WTC11 (cell line): ENCODE measurements around the gene GEMIN7. TPM values are rescaled to one million over a fixed set of nuclear protein-coding genes. Genes with fewer than 3 reads are reported as not detected.

ENCODE experiments used
- ATAC-seq: fragments of 200-7000 bp; cut with Tn5 transposase; 2 replicates; pipeline ENCODE4 v1.10.0; 2021; ENCODE audit warnings: mild to moderate bottlenecking, moderate library complexity
- CTCF ChIA-PET: fragments of 300-600 bp; sonication (Branson Sonifier 250); formaldehyde crosslinking; loops from one replicate; lab custom pipeline; 2021; ENCODE audit warnings: antibody characterized with exemption; lab: Charles Lee
- POLR2A ChIA-PET: fragments of 350-600 bp; sonication (Branson Sonifier 250); formaldehyde crosslinking; loops from one replicate; lab custom pipeline; 2021; ENCODE audit warnings: antibody characterized with exemption; lab: Charles Lee
- DNase-seq: peaks from one replicate; pipeline ENCODE4 v3.0.0; 2021; ENCODE audit warnings: low spot score
- H3K27ac Mint-ChIP-seq: 2 replicates; pipeline ENCODE4 v1.8.0; 2021; ENCODE audit warnings: mixed read lengths
- H3K27me3 Mint-ChIP-seq: 2 replicates; pipeline ENCODE4 v1.8.0; 2021; ENCODE audit warnings: low read depth, mild to moderate bottlenecking, moderate library complexity, mixed read lengths
- H3K36me3 Mint-ChIP-seq: 2 replicates; pipeline ENCODE4 v1.8.0; 2021; ENCODE audit warnings: mixed read lengths
- H3K4me1 Mint-ChIP-seq: 2 replicates; pipeline ENCODE4 v1.8.0; 2022; ENCODE audit warnings: mixed read lengths
- H3K4me3 Mint-ChIP-seq: 2 replicates; pipeline ENCODE4 v1.8.0; 2021; ENCODE audit warnings: mild to moderate bottlenecking, moderate library complexity, mixed read lengths
- H3K9me3 Mint-ChIP-seq: 2 replicates; pipeline ENCODE4 v1.8.0; 2021; ENCODE audit warnings: mixed read lengths
- ARID4B ChIP-seq: sonication (generic); formaldehyde crosslinking; IDR thresholded peaks from 2 replicates; pipeline ENCODE4 v1.8.0; 2023; ENCODE audit warnings: missing genetic modification reagents, mild to moderate bottlenecking, borderline replicate concordance
- CREM ChIP-seq: sonication (generic); formaldehyde crosslinking; IDR thresholded peaks from 2 replicates; pipeline ENCODE4 v1.8.1; 2022; ENCODE audit warnings: mild to moderate bottlenecking, missing genetic modification reagents, moderate library complexity
- E2F4 ChIP-seq: sonication (generic); formaldehyde crosslinking; IDR thresholded peaks from 2 replicates; pipeline ENCODE4 v1.8.1; 2022; ENCODE audit warnings: low read depth, mild to moderate bottlenecking, moderate library complexity, missing genetic modification reagents, borderline replicate concordance
- EMX1 ChIP-seq: fragments of 250-450 bp; sonication (Bioruptor Pico); IDR thresholded peaks from 2 replicates; pipeline ENCODE4 v1.8.0; 2021; ENCODE audit warnings: mild to moderate bottlenecking
- ERG ChIP-seq: fragments of 250-450 bp; sonication (Bioruptor Pico); IDR thresholded peaks from 2 replicates; pipeline ENCODE4 v1.8.0; 2021; ENCODE audit warnings: mild to moderate bottlenecking
- FOXK1 ChIP-seq: sonication (generic); formaldehyde crosslinking; IDR thresholded peaks from 2 replicates; pipeline ENCODE4 v1.8.0; 2022; ENCODE audit warnings: mild to moderate bottlenecking, moderate library complexity, missing genetic modification reagents
- HMGXB4 ChIP-seq: sonication (generic); formaldehyde crosslinking; IDR thresholded peaks from 2 replicates; pipeline ENCODE4 v1.8.1; 2023; ENCODE audit warnings: mild to moderate bottlenecking, moderate library complexity, missing genetic modification reagents
- PREB ChIP-seq: sonication (generic); formaldehyde crosslinking; IDR thresholded peaks from 2 replicates; pipeline ENCODE4 v1.8.1; 2022; ENCODE audit warnings: mild to moderate bottlenecking, missing genetic modification reagents, moderate library complexity, borderline replicate concordance
- PRRX2 ChIP-seq: fragments of 250-450 bp; sonication (Bioruptor Pico); IDR thresholded peaks from 2 replicates; pipeline ENCODE4 v1.8.0; 2021; ENCODE audit warnings: mild to moderate bottlenecking
- SP1 ChIP-seq: sonication (generic); formaldehyde crosslinking; conservative IDR thresholded peaks from 2 replicates; pipeline ENCODE4 v1.8.1; 2022; ENCODE audit warnings: missing genetic modification reagents
- ZBTB21 ChIP-seq: sonication (generic); formaldehyde crosslinking; IDR thresholded peaks from 2 replicates; pipeline ENCODE4 v1.8.1; 2023; ENCODE audit warnings: mild to moderate bottlenecking, missing genetic modification reagents, borderline replicate concordance
- ZNF232 ChIP-seq: sonication (generic); formaldehyde crosslinking; IDR thresholded peaks from 2 replicates; pipeline ENCODE4 v1.8.0; 2022; ENCODE audit warnings: mild to moderate bottlenecking, missing genetic modification reagents
- ZNF425 ChIP-seq: fragments of 250-450 bp; sonication (Bioruptor Pico); conservative IDR thresholded peaks from 2 replicates; pipeline ENCODE4 v1.9.0; 2021; ENCODE audit warnings: mild to moderate bottlenecking
- ZSCAN18 ChIP-seq: fragments of 250-450 bp; sonication (Bioruptor Pico); IDR thresholded peaks from 2 replicates; pipeline ENCODE4 v2.1.2; 2022; ENCODE audit warnings: mild to moderate bottlenecking, moderate library complexity
- total RNA-seq: library from RNA; stranded (reverse); gene quantifications from 3 replicates; pipeline ENCODE4 v1.2.3, GENCODE V29; 2021

The GEMIN7 gene
- total RNA-seq, 1 experiment from 2014 or later: 55.0 TPM

GRCh38 chr19:45092747-45093678 is 14.0 kb downstream of the GEMIN7 start, which contains the start of gene PPP1R37:
Gene PPP1R37, plus strand, starts transcription at chr19:45093179. Its CDS starts 147 bp downstream, at chr19:45093326.
- H3K4me1 Mint-ChIP-seq: peaks cover 57% of the 10 kb centered on the region
- H3K9me3 Mint-ChIP-seq: no peaks in the 10 kb centered on the region
- TF ChIP-seq EMX1 (CRISPR knock-in tag) (0 out of 2 replicates have a peak, but pooled peaks have one; percentile 39), E2F4 (CRISPR knock-in tag) (0 out of 2 replicates have a peak, but pooled peaks have one; percentile 14), FOXK1 (CRISPR knock-in tag) (peak; percentile 75), ERG (0 out of 2 replicates have a peak, but pooled peaks have one; percentile 33), ZSCAN18 (CRISPR knock-in tag) (no peak), ZNF232 (CRISPR knock-in tag) (no peak), HMGXB4 (peak; percentile 81), ZBTB21 (CRISPR knock-in tag) (no peak; the same call in 1 of the 2 replicates), CREM (CRISPR knock-in tag) (peak; percentile 66; the same call in 1 of the 2 replicates), ZNF425 (CRISPR knock-in tag) (no peak), ARID4B (CRISPR knock-in tag) (peak; percentile 59; the same call in 1 of the 2 replicates), PRRX2 (CRISPR knock-in tag) (peak; percentile 18; the same call in 1 of the 2 replicates), SP1 (CRISPR knock-in tag) (peak; percentile 100), PREB (CRISPR knock-in tag) (no peak)
- no peaks in the 10 kb centered on the region for H3K27me3 Mint-ChIP-seq
- POLR2A ChIA-PET: interaction anchor here (0.5 to 2.8 kb wide), 14 partner anchors 11 to 336 kb away, joined by 3 to 36 read pairs (median 5); partner anchors contain the start of genes APOE, BLOC1S3, GEMIN7 and RELB
- H3K4me3 Mint-ChIP-seq: peak within 1 kb of the TSS; percentile 84
- H3K27ac Mint-ChIP-seq: peak within 1 kb of the TSS; percentile 100
- ATAC-seq (peak; percentile 52), DNase-seq (peak; percentile 93)
- peaks cover 9% of the 10 kb centered on the region; the same call in 1 of the 2 replicates for H3K36me3 Mint-ChIP-seq
- CTCF ChIA-PET: interaction anchor here (0.7 to 4.1 kb wide), 15 partner anchors 10 to 551 kb away, joined by 3 to 28 read pairs (median 6); partner anchors contain the start of genes APOE, BLOC1S3, GEMIN7 and TRAPPC6A
